T-helper 9 cell (primary cell): ENCODE data around the gene LPP.

Source experiments
- DNase-seq: peaks from one replicate; pipeline ENCODE4 v3.0.0-alpha.2; 2020

The LPP gene

DNA sequence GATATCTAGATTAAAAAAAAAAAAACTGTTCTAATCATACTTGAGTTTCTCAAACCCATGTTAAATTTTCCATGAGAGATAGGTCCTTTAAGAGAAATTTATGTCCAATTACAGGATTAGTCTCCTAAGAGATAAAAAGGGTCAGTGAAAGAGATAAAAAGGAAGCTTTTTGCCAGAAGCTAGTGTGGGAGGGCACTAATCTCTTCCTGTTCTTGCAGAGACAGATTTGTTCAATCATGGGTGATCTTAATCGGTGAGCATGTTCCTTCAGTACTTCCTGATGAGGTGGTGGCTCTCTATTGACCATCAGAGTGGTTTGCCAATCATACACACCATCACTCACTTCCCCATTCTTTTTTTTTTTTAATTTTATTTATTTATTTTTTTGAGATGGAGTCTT lies 16.9 kb upstream of the LPP start:
- no peak for DNase-seq

DNA sequence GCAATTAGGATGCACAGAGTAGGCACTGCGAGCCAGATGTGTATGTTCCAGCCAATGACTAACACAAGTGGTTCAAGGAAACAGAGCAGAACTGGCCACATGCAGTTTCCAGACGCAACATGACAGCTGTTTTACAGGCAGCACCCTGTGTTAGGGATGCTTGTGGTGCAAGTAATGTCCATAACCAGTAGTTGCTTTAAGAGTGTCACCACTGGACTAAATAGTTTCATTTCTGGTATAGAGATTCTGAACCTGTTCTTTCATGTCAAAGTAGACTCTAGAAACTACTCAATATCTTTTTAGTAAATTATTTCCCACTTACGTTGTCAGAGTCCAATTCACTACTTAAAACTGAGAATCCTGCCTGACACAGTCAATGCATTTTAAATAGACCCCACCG lies 14.5 kb upstream of the LPP start:
- no peak for DNase-seq

DNA sequence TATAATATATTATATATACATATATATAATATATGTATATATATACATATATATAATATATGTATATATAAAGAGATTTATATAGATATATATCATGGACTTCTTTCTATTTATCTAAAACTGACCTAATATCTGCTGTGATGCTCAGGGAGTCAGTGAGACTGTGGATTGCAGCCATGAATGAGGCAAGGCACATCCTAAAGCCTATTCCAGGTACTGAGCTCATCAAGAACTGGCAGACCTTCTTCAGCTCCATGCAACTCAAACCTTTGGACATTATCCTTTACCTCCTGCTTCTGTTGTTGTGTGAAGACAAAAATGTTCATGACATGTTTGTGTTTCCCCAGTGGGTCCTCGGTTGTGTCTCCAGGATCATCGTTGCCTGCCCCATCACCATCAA lies 7.7 kb upstream of the LPP start:
- no peak for DNase-seq

DNA sequence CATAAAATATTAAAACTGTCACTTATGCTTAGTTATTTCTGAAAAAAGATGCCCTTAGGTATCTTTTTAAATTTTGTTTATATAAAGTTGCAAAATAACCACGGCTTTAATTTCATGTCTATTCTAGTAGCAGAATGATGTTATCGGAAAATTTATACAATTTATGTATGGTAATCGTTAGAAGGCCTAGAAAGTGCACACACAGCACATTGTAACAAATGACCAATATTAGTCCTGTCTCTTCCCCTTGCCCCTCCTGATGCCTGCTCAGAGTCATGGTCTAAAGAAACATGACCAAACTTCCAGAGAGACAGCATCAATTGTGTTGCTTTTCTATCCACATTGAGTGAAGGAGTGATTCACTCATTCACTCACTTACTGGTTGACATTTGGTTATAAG lies 6.2 kb upstream of the LPP start:
- no peak for DNase-seq

DNA sequence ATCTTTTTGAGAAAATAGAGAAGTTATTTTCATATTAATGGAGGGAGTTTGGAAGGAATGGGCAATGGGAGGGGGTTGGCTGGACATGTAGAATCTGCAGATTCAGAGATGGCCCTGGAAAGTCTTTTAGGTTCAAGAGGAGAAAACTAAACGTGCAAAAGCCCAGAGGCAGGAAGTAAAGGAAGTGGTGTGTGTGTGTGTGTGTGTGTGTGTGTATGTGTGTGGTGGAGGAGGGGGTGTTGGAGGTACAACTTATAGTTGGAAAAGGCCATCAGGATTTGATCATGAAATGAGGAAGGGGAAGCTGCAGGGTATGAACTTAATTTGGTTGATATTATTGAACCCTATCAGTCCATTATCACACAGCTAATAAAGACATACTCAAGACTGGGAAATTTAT lies 5.6 kb upstream of the LPP start:
- no peak for DNase-seq

DNA sequence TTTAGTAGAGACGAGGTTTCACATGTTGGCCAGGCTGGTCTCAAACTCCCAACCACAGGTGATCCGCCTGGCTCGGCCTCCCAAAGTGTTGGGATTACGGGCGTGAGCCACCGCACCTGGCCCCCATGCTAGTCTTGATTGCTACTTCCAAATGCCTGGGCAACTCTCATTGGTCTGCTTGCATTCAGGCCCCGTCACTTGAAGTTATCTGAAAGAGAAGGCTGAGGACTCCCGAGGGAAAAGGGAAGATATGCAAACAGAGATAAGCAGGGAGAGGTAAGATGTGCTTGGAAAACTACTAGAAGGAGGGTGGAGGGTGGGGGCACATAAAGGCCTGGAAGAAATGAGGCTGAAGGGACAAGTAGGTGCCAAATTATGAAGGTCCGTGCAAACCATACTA lies 4.4 kb upstream of the LPP start:
- no peak for DNase-seq

DNA sequence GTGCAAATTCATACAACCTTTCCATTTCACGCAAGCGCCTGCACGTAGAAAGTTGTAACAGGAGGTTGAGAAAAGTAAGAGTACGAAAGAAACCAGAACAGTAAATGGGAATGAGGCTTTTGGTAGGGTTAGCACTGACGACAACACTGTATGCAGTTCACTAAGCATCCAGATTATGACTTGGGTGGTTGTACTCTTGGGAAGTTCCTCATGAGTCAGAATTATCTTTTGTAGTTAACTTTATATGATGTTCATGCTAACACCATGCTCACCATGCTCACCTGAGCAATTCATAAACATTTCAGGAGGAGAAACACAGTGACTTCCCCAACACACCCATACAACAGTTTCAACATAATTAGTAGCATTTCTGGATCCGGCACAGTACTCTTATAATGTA lies 3.0 kb upstream of the LPP start:
- DNase-seq, result no peak

DNA sequence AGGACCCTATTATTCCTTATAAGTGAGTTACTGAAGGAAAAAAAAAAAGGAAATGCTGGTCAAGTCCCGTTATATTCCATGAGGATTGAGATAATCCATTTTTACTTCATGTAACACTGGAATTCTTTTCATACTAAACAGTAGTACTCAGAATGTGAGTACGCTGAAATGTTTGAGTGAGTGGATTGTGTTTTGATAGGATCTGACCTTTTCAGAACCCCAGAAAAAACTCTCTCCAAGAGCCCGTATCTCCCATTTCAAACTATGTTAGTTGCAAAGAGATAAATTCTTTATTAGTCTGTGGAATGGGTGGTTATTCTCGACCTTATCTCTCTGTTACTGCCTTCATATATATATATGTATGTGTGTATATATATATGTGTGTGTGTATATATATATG lies 2.5 kb upstream of the LPP start:
- DNase-seq, result no peak

DNA sequence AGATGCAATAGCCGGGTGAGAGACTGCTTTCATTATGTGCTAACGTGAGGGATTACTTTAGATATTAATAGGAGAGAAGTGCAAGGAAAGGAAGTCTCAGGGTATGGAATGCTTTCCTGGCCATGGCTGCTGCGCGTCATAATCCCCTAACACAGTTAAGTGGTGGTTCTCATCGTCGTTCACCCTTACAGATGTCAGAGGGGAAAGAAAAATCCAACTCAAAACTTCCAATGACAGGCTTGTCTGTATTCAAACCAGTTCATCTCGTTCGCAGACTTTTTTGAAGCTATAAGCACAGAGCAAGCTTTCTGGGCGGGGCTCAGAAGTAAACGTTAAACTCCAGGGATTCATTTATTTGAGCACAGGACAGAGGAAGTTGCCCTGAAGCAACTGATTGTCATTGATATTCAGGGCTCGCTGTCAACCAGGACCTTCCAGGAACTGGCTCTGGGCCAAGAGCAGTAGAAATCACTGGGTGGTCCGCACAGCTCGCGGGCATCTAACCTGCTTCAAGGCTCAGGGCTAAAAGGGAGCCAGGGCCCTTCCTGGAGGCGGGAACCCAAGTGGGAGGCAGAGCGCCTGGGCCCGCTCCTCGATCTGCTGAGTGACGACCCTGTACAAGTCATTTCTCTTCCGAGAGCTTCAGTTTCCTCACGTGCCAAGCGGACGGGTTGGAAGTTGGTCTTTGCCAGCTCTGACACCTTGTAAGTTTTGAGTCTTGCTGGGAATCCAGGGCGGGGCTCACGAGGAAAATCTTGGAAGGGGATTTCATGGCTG lies 1.1 kb upstream of the LPP start:
- DNase-seq, result no peak

DNA sequence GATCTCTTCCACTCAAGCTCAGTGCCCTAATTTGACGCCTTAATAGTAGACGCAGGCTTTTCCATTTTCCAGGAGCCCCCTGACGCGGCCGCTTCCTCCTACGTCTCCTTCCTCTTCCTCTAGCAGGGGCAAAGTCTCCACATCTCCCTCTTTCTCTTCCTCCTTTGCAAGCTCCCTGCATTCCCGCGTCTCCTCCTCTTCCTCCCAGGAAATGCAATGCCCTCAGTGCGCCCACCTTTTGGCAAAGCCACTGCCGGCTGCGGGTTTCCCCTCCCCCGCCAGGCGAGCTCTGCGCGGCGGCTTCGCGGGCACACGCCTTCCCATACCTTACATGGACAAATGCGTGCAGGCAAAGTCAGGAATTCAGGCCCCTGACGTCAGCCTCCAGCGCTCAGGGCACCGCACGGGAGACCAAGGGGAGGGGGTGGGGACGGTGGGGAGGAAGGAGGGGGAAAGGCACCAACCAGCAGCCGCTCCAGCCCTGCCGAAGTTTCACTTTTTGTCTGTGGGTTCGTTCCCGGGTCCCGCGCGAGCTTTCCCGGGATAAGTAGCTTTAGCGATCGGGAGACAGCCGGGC lies 432 bp upstream of the LPP start:
- peak; percentile 38 for DNase-seq

DNA sequence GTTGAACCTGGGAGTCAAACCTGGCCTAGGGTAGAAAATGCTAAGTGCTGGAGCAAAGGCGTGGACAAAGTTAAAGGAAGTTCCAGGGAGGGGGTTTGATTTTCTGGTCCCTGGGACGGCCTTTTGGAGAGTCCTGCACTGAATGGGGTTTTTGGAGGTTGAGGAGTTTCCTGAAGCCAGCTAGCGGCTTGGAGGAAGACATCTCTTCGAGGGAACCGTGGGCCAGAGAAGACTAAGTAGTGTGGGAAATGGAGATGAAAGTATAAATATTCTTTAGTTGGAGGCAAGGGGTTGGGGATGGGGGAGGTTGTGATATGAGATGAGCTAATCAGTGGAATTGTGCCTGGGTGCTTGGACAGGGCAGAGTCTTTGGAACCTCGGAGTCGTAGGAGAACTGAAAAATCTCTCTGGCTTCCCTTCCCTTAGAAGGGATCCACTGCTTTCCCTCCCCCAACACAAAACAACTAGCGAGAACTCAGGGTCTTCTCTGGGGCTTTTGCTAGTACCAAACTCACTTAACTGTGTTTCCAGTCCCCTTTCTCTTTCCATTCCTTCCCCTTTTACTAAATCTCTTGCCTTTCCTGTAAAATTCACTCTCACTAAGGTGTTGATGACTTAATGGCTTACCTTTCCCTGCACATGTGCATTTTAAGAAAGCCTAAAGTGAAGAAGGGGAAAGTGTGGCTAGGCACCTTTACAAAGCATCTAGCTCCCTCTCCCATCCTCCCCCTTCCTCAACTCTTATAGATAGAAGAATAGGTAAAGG lies 1.0 kb downstream of the LPP start:
- DNase-seq, result no peak

DNA sequence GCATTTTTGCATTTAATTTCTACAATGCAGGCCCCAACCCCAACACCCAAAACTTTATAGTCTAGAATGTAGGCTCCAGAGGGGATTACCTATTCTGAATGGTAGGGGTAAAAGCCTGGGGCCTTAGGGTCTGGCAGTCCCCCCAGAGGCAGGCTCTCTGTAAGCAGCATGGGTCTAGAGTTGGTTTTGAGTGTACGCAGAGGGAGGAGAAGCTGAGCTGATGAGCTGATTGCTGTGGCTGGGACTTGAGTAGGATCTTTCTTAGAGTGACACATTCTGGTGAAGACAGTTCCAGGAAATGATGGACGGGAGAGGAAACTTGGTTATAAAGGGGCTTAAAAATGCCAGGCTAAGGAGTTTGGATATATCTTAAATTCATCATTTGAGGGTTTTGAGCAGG lies 2.1 kb downstream of the LPP start:
- DNase-seq, result no peak

DNA sequence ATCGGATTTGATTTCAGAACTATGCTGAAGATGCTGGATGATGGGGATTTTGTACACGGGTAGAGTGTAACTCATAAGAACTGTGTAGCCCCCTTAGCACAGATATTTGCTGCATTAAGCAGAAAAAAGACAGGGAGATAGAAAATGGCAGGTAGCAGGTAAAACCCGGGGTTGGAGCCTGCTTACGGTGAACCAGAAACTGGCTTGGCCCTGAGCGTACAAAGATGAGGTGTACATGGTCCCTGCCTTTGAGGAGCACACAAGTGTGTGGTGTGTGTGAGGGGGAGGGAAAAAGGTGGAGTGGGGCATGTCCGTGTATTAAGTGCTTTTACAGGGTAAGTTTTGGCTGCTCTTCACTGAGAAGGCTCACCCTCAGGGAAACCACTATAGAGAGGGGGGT lies 3.5 kb downstream of the LPP start:
- no peak for DNase-seq

DNA sequence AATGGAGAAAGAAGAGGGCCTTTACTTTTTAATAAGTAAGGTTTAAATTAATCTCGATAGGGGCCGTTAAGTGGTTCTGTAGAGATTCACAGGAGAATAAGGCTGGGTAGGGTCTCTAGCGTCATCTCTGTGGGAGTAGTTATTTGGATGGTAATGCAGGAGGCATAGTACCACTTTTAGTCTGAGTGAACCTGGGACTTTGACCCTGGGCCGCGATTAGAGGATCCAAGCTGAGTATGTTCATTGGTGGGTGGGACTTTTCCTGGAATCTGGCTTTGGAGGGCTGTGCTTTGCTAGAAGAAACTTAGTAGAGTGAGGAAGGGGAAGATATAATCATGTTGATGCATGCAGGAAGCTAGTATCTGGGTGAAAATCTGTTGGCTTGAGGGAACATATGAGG lies 4.0 kb downstream of the LPP start:
- no peak for DNase-seq

DNA sequence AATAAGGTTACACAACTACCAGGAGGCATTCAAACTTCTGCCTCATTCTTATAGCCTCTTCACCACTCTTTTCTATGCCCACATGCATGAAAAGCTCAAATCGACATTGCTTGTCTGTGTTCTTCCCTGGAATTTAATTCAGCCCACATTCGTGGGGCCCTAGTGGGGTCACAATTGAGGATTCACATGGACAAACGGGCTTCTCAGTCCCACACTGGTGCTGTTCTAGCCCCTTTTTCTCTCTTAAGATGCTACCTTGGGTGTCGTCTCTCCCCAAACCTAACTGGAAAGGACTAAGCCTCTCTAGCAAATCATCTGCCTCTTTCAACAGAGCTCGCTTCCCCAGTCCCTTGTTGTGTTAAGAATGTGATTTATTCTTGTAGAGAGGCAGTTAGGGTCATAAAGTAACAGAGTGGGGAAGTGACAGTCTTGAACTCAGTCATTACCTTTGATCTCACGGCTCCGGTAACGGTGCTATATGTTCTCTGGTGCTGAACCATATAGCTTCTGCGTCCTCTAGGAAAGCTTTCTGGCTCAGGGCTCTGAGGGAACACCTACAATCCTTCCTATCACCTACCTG lies 4.9 kb downstream of the LPP start:
- DNase-seq, result no peak

DNA sequence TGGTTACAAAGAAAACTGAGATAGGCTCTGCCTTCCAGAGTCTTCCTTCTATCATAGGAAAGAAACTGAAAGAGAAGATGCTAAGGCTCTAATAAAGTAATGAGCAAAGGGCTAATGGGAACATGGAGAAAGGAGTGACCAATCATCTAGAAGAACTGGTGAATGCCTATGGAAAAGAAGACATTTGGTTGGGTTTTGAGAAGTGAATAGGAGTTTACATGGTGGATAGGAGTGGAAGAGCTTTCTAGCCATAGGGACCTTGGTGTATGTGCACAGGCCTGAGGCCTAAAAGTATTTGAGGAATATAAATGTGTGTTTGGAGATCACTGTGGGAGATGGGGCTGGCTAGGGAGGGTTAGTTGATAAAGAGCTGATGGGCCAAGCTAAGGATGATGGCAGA lies 6.8 kb downstream of the LPP start:
- DNase-seq, result no peak

DNA sequence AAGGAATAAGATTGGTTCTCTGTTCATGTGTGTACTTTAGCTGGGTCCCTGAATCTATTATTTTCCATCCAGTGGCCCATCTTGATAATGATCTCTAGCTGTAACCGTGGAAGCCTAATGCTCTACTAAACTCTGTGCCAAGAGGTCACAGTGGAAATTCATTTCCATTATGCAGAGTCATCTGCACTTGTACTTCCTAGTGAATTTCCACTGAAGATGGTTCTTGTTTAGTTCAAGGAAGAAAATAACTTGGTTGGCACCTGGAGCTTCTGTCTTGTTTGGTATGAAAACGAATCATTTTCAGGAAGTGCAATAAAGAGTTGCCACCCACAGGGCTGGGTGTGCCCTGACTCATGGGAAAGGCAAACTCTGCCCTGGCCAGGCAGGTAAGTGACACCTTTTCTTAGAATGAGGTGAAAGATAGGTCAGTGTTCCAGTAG lies 10.3 kb downstream of the LPP start:
- no peak for DNase-seq

DNA sequence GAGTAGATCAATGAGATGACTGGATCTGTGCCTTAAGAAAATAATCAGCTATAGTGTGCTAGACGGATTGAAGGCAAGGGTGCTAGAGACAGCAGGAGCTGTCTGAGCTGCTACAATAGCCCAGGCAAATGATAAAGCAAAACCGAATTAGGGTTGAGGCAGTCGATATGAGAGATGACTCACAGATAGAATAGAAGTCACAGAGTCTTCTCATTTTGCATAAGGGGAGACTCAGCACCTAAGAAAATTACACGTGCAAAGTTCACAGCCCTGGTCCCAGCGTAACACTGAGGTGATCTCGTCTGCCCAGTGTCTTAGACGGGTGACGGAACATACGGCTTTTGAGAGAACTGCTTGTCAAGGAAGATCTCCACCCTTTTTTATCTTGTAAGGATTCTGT lies 11.6 kb downstream of the LPP start:
- DNase-seq, result no peak

DNA sequence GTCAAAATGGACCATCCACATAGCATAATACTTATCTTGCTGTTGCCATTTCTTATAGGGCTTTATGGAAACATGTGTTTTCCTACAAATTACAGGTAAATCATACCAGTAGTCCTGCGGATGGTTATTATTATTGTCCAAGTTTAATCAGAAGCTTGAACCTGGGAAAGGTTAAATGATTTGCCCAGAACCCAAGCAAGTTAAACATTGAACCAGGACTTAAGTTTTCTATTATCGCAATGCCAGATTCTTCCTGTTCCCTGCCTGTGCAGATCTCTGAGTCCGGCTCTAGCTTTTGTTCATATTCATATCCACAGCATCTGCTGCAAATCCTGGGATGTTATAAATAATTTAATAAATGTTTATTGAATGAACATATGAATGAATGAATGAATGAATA lies 12.5 kb downstream of the LPP start:
- no peak for DNase-seq

DNA sequence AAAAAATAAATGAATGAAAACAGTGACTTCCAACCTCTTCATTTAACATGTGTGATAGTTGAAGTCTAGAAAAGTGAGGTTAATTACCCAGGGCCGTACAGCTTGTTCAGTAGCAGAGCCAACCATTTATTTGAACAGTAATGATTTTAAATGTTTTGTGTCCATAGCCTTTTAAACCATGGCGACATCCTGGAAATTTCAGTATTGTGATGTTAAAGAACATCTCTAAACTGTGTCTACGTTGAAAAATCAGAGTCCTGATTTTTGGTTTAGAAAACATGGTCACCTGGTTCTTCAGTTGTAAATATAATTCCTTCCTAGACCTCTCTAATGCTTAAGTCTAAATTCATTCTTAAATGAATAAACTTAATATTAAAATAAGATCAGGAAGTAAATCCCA lies 14.2 kb downstream of the LPP start:
- DNase-seq, result no peak

DNA sequence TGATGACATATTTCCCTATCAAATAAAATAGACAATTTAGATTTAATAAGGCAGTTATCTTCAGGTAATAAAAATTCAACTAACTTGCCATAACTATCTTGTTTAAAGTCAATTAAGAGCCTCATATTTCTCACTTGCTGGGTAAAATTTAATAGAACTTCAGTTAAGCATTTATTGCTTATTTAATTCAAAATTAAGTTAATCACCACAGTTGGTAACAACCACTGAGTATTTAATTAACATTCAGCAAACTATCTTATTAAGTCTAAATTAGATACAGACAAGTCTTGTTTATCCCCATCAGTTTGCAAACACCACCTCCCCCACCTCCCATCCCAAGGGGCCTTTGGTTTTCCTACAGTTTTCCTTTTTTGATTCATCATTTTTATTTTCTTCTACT lies 14.7 kb downstream of the LPP start:
- DNase-seq, result no peak

DNA sequence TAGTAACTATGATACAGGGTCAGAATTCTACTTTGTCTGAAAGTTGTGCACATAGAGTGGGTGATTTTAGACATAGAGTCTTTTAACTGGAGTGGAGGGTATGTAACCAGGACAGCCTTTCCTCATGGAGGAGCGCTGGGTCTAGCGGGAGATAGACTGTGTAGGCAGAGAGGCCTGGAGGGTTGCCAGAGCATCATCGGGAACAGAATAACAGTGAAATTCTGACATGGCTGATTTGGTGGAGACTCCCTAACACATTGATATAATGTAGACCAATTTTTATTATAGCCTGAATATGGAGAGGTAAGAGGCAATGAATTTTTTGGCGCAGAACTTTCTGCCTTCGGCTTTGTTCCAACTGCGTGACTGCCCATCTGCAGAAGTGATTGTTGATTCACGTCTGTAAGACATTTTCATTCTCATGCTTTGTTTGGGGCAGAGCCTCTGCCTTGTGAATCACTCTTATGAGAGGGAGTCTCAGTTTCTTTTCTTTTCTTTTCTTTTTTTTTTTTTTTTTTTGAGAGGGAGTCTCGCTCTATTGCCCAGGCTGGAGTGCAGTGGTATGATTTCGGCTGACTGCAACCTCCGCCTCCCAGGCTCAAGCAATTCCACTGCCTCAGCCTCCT lies 16.0 kb downstream of the LPP start:
- DNase-seq, result no peak
